ENCODE measurements around the gene CPSF4L. TPM values are rescaled to one million over a fixed set of nuclear protein-coding genes. Genes with fewer than 3 reads are reported as not detected.

Gene CPSF4L
- total and polyA plus RNA-seq, 11 donors: not detected

DNA sequence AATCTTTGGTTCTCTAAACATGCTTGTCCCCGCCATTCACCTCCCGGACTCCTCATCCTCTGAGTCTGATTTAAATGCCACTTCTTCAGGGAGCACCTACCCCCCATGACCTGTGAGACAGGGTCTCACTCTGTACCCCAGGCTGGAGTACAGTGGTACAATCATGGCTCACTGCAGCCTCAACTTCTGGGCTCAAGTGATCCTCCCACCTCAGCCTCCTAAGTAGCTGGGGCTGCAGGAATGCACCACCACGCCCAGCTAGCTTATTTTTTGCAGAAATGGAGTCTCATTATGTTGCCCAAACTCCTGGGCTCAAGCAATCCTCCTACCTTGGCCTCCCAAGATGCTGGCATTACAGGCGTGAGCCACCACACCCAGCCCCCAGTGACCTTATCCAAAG, 12.8 kb upstream of the CPSF4L start:
- Histone ChIP-seq H3K4me1 (peaks cover 2 to 20% (median 18%) of the 10 kb centered on the region in 12 donors), H3K36me3 (no peaks in the 10 kb centered on the region), H3K27me3 (no peaks in the 10 kb centered on the region), H3K27ac (no peak overlapping the region), H3K9me3 (peaks cover 0 to 4% (median 0%) of the 10 kb centered on the region in 12 donors), H3K4me3 (no peak overlapping the region)
- no peak for ATAC-seq
- 96 to 100% (median 97%) methylated on average over 4 of the region's 4 CpGs for WGBS, 4 donors
- DNase-seq: no peak
- TF ChIP-seq CTCF (IDR thresholded peaks at IDR 0.05) (no peak), POLR2A (IDR thresholded peaks at IDR 0.05) (no peak)
- intact Hi-C loops (cut with DNase I): no loop called here

DNA sequence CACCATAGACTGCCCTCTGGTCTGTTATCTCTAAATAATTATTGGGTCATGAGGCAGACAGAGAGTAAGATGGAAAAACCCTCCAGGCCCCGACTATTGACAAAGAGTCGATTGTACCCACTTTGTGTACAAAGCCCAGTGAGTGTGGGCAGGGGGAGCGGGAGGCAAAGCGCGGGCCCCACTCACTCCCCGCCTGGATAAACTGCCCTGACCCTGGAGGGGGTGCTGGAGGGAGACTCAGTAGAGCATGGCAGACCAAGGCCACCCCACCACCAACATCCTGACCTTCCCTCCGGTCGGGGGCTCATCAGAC, 11.2 kb upstream of the CPSF4L start:
- no peaks in the 10 kb centered on the region for H3K27me3 ChIP-seq
- ATAC-seq: no peak
- no peak overlapping the region for H3K27ac ChIP-seq
- no peak for TF ChIP-seq POLR2A (IDR thresholded peaks at IDR 0.05)
- no peak for TF ChIP-seq CTCF (IDR thresholded peaks at IDR 0.05)
- DNase-seq: no peak
- H3K4me1 ChIP-seq: peaks cover 0 to 4% (median 2%) of the 10 kb centered on the region in 12 donors
- no peaks in the 10 kb centered on the region for H3K36me3 ChIP-seq
- WGBS, 4 donors: 85 to 96% (median 93%) methylated on average over 8 of the region's 8 CpGs
- H3K9me3 ChIP-seq: peaks cover 0 to 4% (median 0%) of the 10 kb centered on the region in 12 donors
- no peak overlapping the region for H3K4me3 ChIP-seq
- intact Hi-C loops (cut with DNase I): no loop called here

GRCh38 chr17:73271072-73271471, 9.4 kb upstream of the CPSF4L start:
- intact Hi-C loops (cut with DNase I): no loop called here
- Histone ChIP-seq H3K27me3 (no peaks in the 10 kb centered on the region), H3K4me1 (no peaks in the 10 kb centered on the region), H3K4me3 (no peak overlapping the region), H3K27ac (no peak overlapping the region), H3K36me3 (no peaks in the 10 kb centered on the region), H3K9me3 (peaks cover 0 to 4% (median 0%) of the 10 kb centered on the region in 12 donors)
- ATAC-seq: no peak
- WGBS, 4 donors: 88 to 95% (median 94%) methylated on average over 9 of the region's 9 CpGs
- TF ChIP-seq POLR2A (IDR thresholded peaks at IDR 0.05) (no peak), CTCF (IDR thresholded peaks at IDR 0.05) (no peak)
- DNase-seq: no peak

DNA sequence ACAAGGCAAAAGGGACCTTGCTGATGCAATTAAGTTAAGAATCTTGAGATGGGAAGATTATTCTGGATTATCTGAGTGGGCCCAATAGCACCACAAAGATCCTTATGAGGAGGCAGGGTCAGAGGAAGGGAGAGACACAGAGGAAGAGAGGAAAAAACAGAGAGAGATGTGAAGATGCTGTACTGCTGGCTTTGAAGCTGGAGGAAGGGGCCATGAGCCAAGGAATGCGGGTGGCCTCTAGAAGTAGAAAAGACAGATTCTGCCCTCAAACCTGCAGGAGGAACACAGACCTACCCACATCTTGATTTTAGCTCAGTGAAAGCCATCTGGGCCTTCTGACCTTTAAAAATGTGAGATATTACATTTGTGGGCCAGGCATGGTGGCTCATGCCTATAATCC, 8.1 kb upstream of the CPSF4L start:
- DNase-seq: no peak
- intact Hi-C loops (cut with DNase I): no loop called here
- Histone ChIP-seq H3K4me3 (no peak overlapping the region), H3K4me1 (no peaks in the 10 kb centered on the region), H3K36me3 (no peaks in the 10 kb centered on the region), H3K27me3 (no peaks in the 10 kb centered on the region), H3K27ac (no peak overlapping the region), H3K9me3 (peaks cover 0 to 4% (median 0%) of the 10 kb centered on the region in 12 donors)
- TF ChIP-seq POLR2A (IDR thresholded peaks at IDR 0.05) (no peak), CTCF (IDR thresholded peaks at IDR 0.05) (no peak)
- no peak for ATAC-seq
- 3 to 100% (median 96%) methylated on average over 1 of the region's 1 CpG for WGBS, 4 donors

Measured in heart left ventricle (tissue), 16 donors.